H1 (cell line): ENCODE data around the gene PLOD1. TPM values are rescaled to one million over a fixed set of nuclear protein-coding genes. Genes with fewer than 3 reads are reported as not detected.

Experiments
- CTCF ChIA-PET: fragments of 300-600 bp; sonication (Branson Sonifier 250); formaldehyde crosslinking; loops from one replicate; lab custom pipeline; 2021; ENCODE audit not compliant: partially characterized antibody; lab: Charles Lee
- POLR2A ChIA-PET: fragments of 300-600 bp; sonication (Branson Sonifier 250); formaldehyde crosslinking; loops from one replicate; lab custom pipeline; 2021; ENCODE audit warnings: inconsistent platforms; ENCODE audit not compliant: partially characterized antibody; lab: Charles Lee
- DNase-seq, 2 experiments: peaks; one replicate each; pipeline versions ENCODE4 v3.0.0 to v3.0.0-alpha.2; 2010 to 2022; ENCODE audit warnings: low spot score in 2 of 2, low read depth in 1 of 2, mixed read lengths in 1 of 2
- FAIRE-seq: peaks from 2 replicates; lab custom pipeline; 2011; peaks lifted over from hg19 to GRCh38; lab: Jason Lieb, UNC
- H2AFZ ChIP-seq: 2 replicates; pipeline ENCODE4 v1.8.1; 2012; ENCODE audit warnings: low read length, inconsistent platforms
- H2AK5ac ChIP-seq: 2 replicates; pipeline ENCODE4 v1.6.1; 2013; ENCODE audit warnings: low read depth, low read length
- H2BK120ac ChIP-seq: replicated peaks from 2 replicates; pipeline ENCODE3; 2013; ENCODE audit warnings: low read depth, low read length, inconsistent platforms
- H2BK12ac ChIP-seq: 2 replicates; pipeline ENCODE4 v1.6.1; 2013; ENCODE audit warnings: low read depth, low read length
- H2BK15ac ChIP-seq: 2 replicates; pipeline ENCODE4 v1.6.1; 2013; ENCODE audit warnings: low read length
- H2BK20ac ChIP-seq: 2 replicates; pipeline ENCODE4 v1.6.1; 2013; ENCODE audit warnings: low read length
- H2BK5ac ChIP-seq: 2 replicates; pipeline ENCODE4 v1.6.1; 2013; ENCODE audit warnings: low read depth, low read length
- H3K14ac ChIP-seq: 2 replicates; pipeline ENCODE4 v1.6.1; 2013; ENCODE audit warnings: inconsistent platforms; ENCODE audit not compliant: insufficient read length
- H3K18ac ChIP-seq: 2 replicates; pipeline ENCODE4 v1.6.1; 2013; ENCODE audit warnings: low read length; ENCODE audit errors: extremely low read depth
- H3K23ac ChIP-seq: 2 replicates; pipeline ENCODE4 v1.6.1; 2013; ENCODE audit warnings: inconsistent platforms; ENCODE audit not compliant: insufficient read length
- H3K23me2 ChIP-seq: 2 replicates; pipeline ENCODE4 v1.6.1; 2013; ENCODE audit warnings: low read depth, low read length
- H3K27ac ChIP-seq: 2 replicates; pipeline ENCODE4 v1.6.1; 2011; ENCODE audit warnings: low read depth, low read length, inconsistent platforms
- H3K27me3 ChIP-seq, 4 experiments: replicated peaks in 1 of 4; 1 replicate in 1 of 4; 2 replicates in 3 of 4; pipeline versions ENCODE4 v1.6.1 to v1.8.1; 2011 to 2013; ENCODE audit warnings: low read length in 3 of 4, mild to moderate bottlenecking in 3 of 4, inconsistent platforms in 2 of 4, mixed read lengths in 2 of 4, moderate library complexity in 1 of 4; ENCODE audit not compliant: control insufficient read depth in 3 of 4, insufficient read depth in 3 of 4; ENCODE audit errors: extremely low read depth in 1 of 4
- H3K36me3 ChIP-seq, 4 experiments: 2 replicates each; pipeline versions ENCODE4 v1.6.1 to v1.8.1; 2011 to 2013; ENCODE audit warnings: mild to moderate bottlenecking in 4 of 4, low read length in 3 of 4, moderate library complexity in 2 of 4, control low read depth in 1 of 4, inconsistent platforms in 1 of 4; ENCODE audit not compliant: insufficient read depth in 4 of 4, control insufficient read depth in 2 of 4
- H3K4ac ChIP-seq: replicated peaks from 2 replicates; pipeline ENCODE3; 2013; ENCODE audit warnings: low read length, low read depth, mixed read lengths, inconsistent platforms; ENCODE audit not compliant: insufficient read length
- H3K4me1 ChIP-seq, 4 experiments: replicated peaks in 1 of 4; 1 replicate in 1 of 4; 2 replicates in 3 of 4; pipeline versions ENCODE4 v1.6.1 to v1.8.1; 2011 to 2013; ENCODE audit warnings: low read length in 3 of 4, inconsistent platforms in 2 of 4, mixed read lengths in 1 of 4; ENCODE audit not compliant: insufficient read depth in 4 of 4, control insufficient read depth in 3 of 4
- H3K4me2 ChIP-seq, 2 experiments: 2 replicates each; pipeline versions ENCODE4 v1.6.1 to v1.8.1; 2011 to 2013; ENCODE audit warnings: low read depth in 2 of 2, low read length in 2 of 2, control low read depth in 1 of 2, inconsistent platforms in 1 of 2, mild to moderate bottlenecking in 1 of 2; ENCODE audit not compliant: insufficient read depth in 1 of 2
- H3K4me3 ChIP-seq, 4 experiments: fragments of 200-600, 300-600 bp in 1 of 4; sonication (generic), shearing (Covaris generic), sonication (Bioruptor Twin) in 1 of 4; 2 replicates each; pipeline versions ENCODE4 v1.5.1 to v1.8.1; 2011 to 2016; ENCODE audit warnings: low read length in 4 of 4, low read depth in 3 of 4, control low read depth in 2 of 4, inconsistent platforms in 2 of 4, mild to moderate bottlenecking in 2 of 4, mixed read lengths in 1 of 4, moderate library complexity in 1 of 4; ENCODE audit not compliant: insufficient read depth in 2 of 4; ENCODE audit errors: extremely low read depth in 1 of 4
- H3K56ac ChIP-seq: replicated peaks from 2 replicates; pipeline ENCODE3; 2013; ENCODE audit warnings: low read depth, mild to moderate bottlenecking, mixed read lengths, low read length, inconsistent platforms; ENCODE audit not compliant: insufficient read length
- H3K79me1 ChIP-seq: 2 replicates; pipeline ENCODE4 v1.6.1; 2013; ENCODE audit warnings: low read depth, low read length, control low read depth
- H3K79me2 ChIP-seq, 2 experiments: 2 replicates each; pipeline versions ENCODE4 v1.6.1 to v1.8.1; 2012 to 2013; ENCODE audit warnings: low read length in 2 of 2, mild to moderate bottlenecking in 2 of 2, inconsistent platforms in 1 of 2; ENCODE audit not compliant: insufficient read depth in 2 of 2, control insufficient read depth in 1 of 2
- H3K9ac ChIP-seq, 4 experiments: replicated peaks in 1 of 4; 1 replicate in 1 of 4; 2 replicates in 3 of 4; pipeline versions ENCODE4 v1.6.1 to v1.8.1; 2011 to 2013; ENCODE audit warnings: low read depth in 3 of 4, low read length in 3 of 4, control low read depth in 2 of 4, mild to moderate bottlenecking in 2 of 4, moderate library complexity in 2 of 4, inconsistent platforms in 1 of 4; ENCODE audit errors: extremely low read depth in 1 of 4
- H3K9me3 ChIP-seq, 2 experiments: 2 replicates each; pipeline versions ENCODE4 v1.6.1 to v1.8.1; 2012 to 2013; ENCODE audit warnings: mild to moderate bottlenecking in 2 of 2, moderate library complexity in 2 of 2, control low read depth in 1 of 2, inconsistent platforms in 1 of 2, low read depth in 1 of 2, low read length in 1 of 2, mixed read lengths in 1 of 2; ENCODE audit not compliant: insufficient read depth in 2 of 2
- H4K20me1 ChIP-seq, 2 experiments: replicated peaks in 1 of 2; 2 replicates each; pipeline versions ENCODE3 to v1.8.1; 2011 to 2013; ENCODE audit warnings: inconsistent platforms in 2 of 2, low read length in 2 of 2, mild to moderate bottlenecking in 1 of 2; ENCODE audit not compliant: insufficient read depth in 2 of 2, control insufficient read depth in 1 of 2
- H4K5ac ChIP-seq: 2 replicates; pipeline ENCODE4 v1.6.1; 2013; ENCODE audit warnings: low read length, low read depth, mixed read lengths, inconsistent platforms; ENCODE audit not compliant: insufficient read length
- H4K8ac ChIP-seq: 2 replicates; pipeline ENCODE4 v1.8.0; 2013; ENCODE audit warnings: mild to moderate bottlenecking, moderate library complexity, low read length, inconsistent platforms; ENCODE audit not compliant: insufficient read depth; ENCODE audit errors: extremely low read depth
- H4K91ac ChIP-seq: replicated peaks from 2 replicates; pipeline ENCODE3; 2013; ENCODE audit warnings: low read length, mixed read lengths, inconsistent platforms; ENCODE audit not compliant: insufficient read length
- KDM1A ChIP-seq: fragments of 200-600, 300-600 bp; sonication (generic); IDR thresholded peaks from 2 replicates; pipeline ENCODE4 v1.7.1; 2016; ENCODE audit warnings: mild to moderate bottlenecking, low read length, borderline replicate concordance
- KDM4A ChIP-seq: IDR thresholded peaks from one replicate; pipeline ENCODE4 v1.7.1; 2012; ENCODE audit warnings: low read depth, mild to moderate bottlenecking, moderate library complexity, low read length, inconsistent platforms; ENCODE audit not compliant: severe bottlenecking
- NRF1 ChIP-seq: IDR thresholded peaks from 2 replicates; pipeline ENCODE4 v1.6.1; 2011; ENCODE audit warnings: mild to moderate bottlenecking, low read depth, low read length, improper control_type of control experiment
- POLR2AphosphoS5 ChIP-seq: IDR thresholded peaks from 2 replicates; pipeline ENCODE4 v1.6.1; 2011; ENCODE audit warnings: low read depth, low read length
- SP2 ChIP-seq: IDR thresholded peaks from 2 replicates; pipeline ENCODE4 v1.6.1; 2012; ENCODE audit warnings: mild to moderate bottlenecking, low read length, inconsistent platforms
- WGBS, 2 experiments: shearing (Covaris generic) in 1 of 2; methylation state at CpG; one replicate each; pipeline versions ENCODE4 v1.1.6 to v1.1.7; 2013 to 2015; ENCODE audit warnings: low lambda C conversion rate in 2 of 2, mixed read lengths in 2 of 2, inconsistent platforms in 1 of 2, low coverage in 1 of 2, missing lambda C conversion rate in 1 of 2; ENCODE audit not compliant: insufficient replicate concordance in 2 of 2, insufficient coverage in 1 of 2, insufficient read length in 1 of 2; ENCODE audit errors: extremely low coverage in 1 of 2, missing lambda C conversion rate in 1 of 2; 5-methylcytosine and 5-hydroxymethylcytosine counted together
- polyA plus RNA-seq, 7 experiments: library from polyadenylated mRNA; depleted of rRNA in 3 of 7; stranded (reverse) in 5 of 7; unstranded in 2 of 7; fragments of >200 nt in 5 of 7; fragments of 200-250 nt in 2 of 7; gene quantifications; 1 replicate in 5 of 7; 2 replicates in 1 of 7; 4 replicates in 1 of 7; pipeline versions ENCODE4 v1.2.1 to v1.2.3, GENCODE V29; 2011 to 2013; ENCODE audit warnings: missing spikeins in 2 of 7, mixed read lengths in 2 of 7
- total RNA-seq: library from RNA; stranded (reverse); fragmentation: NEBNext Ultra II Directional; extraction: Animal tissue kit (Norgen Biotek cat#: 25700); gene quantifications from 2 replicates; pipeline ENCODE4 v1.2.1, GENCODE V29; 2021

PLOD1 gene
- total and polyA plus RNA-seq, 2 of the 8 experiments (the other 6 are each of a cell fraction or from before 2014, with no cell fraction given): 44.9 to 51.8 TPM

DNA sequence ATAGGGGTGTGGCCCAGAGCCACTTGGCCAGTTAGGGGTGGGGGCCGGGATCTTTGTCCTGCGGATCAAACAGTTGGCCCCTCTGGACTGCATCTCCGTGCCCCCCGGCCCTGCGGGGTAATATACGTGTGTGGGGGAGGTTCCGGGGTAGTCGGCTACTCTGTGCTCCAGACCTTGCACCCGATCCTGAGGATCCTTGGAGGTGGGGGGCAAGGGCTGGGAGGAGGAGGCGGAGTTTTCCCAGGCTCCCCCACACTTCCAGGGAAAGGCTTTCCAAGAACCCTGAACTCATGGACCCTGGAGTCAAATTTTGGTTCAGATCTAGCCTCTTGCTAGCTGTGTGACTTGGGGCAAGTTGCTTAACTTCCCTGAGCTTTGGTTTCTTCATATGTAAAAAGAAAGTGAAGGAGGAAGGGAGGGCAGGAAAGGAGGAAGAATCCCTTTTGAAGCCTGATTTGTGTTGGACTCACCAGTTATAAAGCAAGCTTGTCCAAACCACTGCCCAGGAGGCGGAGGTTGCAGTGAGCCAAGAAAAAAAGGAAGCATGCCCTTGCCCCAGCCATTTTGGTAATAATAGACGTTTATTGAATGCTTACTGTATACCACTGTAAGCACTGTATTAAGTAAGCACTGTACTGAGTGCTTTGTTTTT is 85.5 kb downstream of the PLOD1 start:
- TF ChIP-seq NRF1 (no peak), KDM4A (peak; percentile 23), KDM1A (peak; percentile 89; the same call in 1 of the 2 replicates), SP2 (no peak), POLR2AphosphoS5 (no peak)
- Histone ChIP-seq H3K27ac (peak overlapping the region; percentile 77; the same call in 1 of the 2 replicates), H3K9me3 (no peaks in the 10 kb centered on the region), H3K14ac (no peak overlapping the region), H2BK15ac (no peak overlapping the region), H3K79me1 (peaks cover 8% of the 10 kb centered on the region), H3K27me3 (no peaks in the 10 kb centered on the region), H3K36me3 (peaks cover 5 to 32% (median 21%) of the 10 kb centered on the region in 4 experiments), H2AFZ (0 out of 2 replicates have a peak overlapping the region, but pooled peaks have one; percentile 15), H2BK120ac (peak overlapping the region; percentile 57), H4K91ac (peak overlapping the region; percentile 65), H3K23me2 (peaks cover 5% of the 10 kb centered on the region), H4K20me1 (peaks cover 4% of the 10 kb centered on the region in 2 experiments), H3K4ac (peak overlapping the region; percentile 91), H3K4me3 (peak overlapping the region; percentile 72 to 94 (median 77)), H4K8ac (peak overlapping the region; percentile 81; the same call in 1 of the 2 replicates), H2BK12ac (no peak overlapping the region), H3K79me2 (peaks cover 0 to 24% of the 10 kb centered on the region in 2 experiments), H3K4me1 (peaks cover 0 to 7% (median 0%) of the 10 kb centered on the region in 4 experiments; a peak in 4 of 7 replicates), H2BK20ac (no peak overlapping the region), H4K5ac (peak overlapping the region; percentile 84), H2AK5ac (0 out of 2 replicates have a peak overlapping the region, but pooled peaks have one; percentile 39), H3K56ac (peak overlapping the region; percentile 93), H3K9ac (peak overlapping the region; percentile 56 to 67 (median 66); a peak in 6 of 7 replicates), H3K18ac (peak overlapping the region; percentile 60; the same call in 1 of the 2 replicates), H3K4me2 (peak overlapping the region; percentile 72 to 76), H3K23ac (no peak overlapping the region), H2BK5ac (peak overlapping the region; percentile 60; the same call in 1 of the 2 replicates)
- WGBS, 2 experiments: 20% methylated on average over 10 of the region's 12 CpGs; no CpG with 5 or more reads in 1 of the 2 experiments
- DNase-seq (no peak), FAIRE-seq (no peak)
- POLR2A ChIA-PET: interaction anchor here (0.8 to 9.5 kb wide), 14 partner anchors 10 to 172 kb away, joined by 3 to 66 read pairs (median 6); partner anchors contain the start of gene MFN2
- CTCF ChIA-PET: interaction anchor here (0.6 to 3.2 kb wide), 7 partner anchors 9 to 256 kb away, joined by 3 to 16 read pairs (median 4); no protein-coding TSS in a partner anchor
